ENCODE data around the gene KLK12.
"Not testable (repeated sequence)": the region's sequence is repeated elsewhere in the genome, so short reads cannot be mapped to it uniquely, and the experiment has no call there.

The KLK12 gene

GRCh38 chr19:51015691-51016267, 19.0 kb downstream of the KLK12 start:
- DNase-seq (ENCODE audit: low read depth): no peak

DNA sequence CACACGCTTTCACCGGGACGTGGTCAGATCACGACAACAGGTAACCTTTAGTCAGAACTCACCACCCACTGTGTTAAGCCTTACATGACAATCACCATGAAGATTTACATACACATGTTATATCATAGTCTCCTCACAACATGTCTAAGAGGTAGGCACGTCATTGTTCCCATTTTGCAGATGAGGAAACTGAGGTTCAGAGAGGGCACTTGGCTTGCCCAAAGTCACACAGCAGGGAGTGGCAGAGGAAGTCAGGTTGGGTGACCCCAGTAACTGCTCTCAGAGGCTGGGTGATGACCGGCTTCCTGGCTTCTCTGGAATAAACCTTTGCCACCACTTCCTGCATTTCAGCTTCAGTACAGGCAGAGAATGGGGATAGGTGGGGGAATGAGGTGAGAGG, 20.6 kb downstream of the KLK12 start:
- DNase-seq (ENCODE audit: low read depth): no peak

- DNase-seq (ENCODE audit: low read depth): no peak
Observed at GRCh38 chr19:51012661-51013190, 22.1 kb downstream of the KLK12 start.

GRCh38 chr19:51010066-51010795, 24.6 kb downstream of the KLK12 start:
- DNase-seq (ENCODE audit: low read depth): no peak

GRCh38 chr19:51009061-51009891, 25.5 kb downstream of the KLK12 start:
- no peak for DNase-seq (ENCODE audit: low read depth)

DNA sequence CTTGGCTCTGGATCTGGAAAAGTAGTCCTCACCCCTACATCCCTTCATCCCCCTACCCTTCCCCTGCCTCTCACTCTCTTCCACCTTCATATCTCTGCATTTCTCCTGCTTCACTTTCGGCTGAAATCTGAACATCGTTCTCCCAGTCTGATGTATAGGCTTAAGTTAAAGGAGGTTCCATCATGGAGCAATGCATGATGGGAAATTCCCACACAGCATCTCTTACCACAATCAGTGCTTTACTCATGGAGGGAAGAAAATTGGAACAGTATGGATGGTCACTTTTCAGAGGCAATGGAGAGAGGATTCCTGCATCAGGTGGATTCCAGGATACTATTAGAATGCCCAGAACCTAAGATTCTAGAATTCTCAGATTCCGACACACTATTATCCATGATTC, 27.3 kb downstream of the KLK12 start:
- DNase-seq (ENCODE audit: low read depth): no peak

- DNase-seq (ENCODE audit: low read depth): no peak
Observed at GRCh38 chr19:51006406-51006805, 28.4 kb downstream of the KLK12 start.

DNA sequence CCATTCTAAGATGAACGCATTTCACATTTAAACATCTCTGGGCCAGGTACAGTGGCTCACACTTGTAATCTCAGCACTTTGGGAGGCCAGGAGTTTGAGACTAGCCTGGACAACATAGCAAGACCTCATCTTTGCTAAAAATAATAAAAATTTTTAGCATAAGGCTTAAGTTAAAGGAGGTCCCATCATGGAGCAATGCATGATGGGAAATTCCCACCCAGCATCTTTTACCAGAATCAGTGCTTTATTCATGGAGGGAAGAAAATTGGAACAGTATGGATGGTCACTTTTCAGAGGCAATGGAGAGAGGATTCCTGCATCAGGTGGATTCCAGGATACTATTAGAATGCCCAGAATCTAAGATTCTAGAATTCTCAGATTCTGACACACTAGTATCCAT, 29.6 kb downstream of the KLK12 start:
- no peak for DNase-seq (ENCODE audit: low read depth)

DNA sequence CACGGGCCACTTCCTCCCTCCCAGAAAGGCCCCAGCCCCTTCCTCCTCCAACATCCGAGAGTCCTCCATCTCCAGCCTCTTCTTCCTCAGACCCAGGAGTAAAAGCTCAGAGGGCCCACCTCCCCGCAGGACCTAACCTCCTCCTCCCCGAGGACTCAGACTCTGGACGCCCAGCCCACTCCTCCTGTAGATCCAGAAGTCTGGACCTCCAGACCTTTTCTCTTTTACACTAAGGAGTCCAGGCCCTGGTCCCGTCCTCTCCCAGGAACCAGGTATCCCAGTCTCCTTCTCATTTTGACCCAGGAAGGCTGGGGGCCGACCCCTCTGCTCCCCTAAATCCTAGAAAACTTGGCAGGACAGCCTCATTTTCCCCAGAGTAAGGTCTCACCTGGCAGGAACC, 31.5 kb downstream of the KLK12 start:
- no peak for DNase-seq (ENCODE audit: low read depth)

DNA sequence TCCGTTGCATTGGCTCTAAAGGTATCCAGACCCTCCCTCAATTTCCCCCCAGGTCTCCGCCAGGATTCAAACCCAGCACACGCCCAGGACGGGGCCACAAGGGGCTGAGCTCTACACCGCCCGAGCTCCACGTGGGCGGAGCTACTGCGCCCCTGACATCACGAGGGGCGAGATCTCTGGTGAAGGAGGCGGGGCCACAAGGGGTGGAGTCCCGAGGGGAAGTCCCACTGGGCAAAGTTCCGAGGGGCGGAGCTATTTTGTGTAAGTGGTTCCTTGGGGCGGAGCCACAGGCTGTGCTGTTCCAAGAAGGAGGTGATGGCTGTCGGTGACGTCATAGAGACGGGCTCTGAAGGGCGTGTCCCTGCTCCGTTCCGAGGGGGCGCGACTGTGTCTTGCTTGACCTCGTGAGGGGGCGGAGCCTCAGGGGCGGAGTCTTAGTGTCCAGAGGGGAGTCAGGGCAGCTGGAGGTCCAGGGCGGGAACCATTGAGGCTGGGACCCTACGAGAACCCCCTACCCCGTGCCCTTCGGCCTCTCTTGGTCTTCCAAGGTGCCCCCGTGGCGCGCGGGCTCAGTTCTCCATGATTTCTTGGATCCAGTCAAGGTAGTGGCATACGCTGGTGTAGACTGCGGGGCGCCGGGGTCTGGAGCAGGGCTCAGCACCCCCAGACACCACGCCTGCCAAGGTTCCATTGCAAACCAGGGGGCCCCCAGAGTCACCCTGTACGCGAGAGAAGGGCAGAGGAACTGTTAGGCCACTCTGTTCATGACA, 32.1 kb downstream of the KLK12 start:
- no peak for DNase-seq (ENCODE audit: low read depth)

- no peak for DNase-seq (ENCODE audit: low read depth)
Observed at GRCh38 chr19:51002089-51002532, 32.7 kb downstream of the KLK12 start.

DNA sequence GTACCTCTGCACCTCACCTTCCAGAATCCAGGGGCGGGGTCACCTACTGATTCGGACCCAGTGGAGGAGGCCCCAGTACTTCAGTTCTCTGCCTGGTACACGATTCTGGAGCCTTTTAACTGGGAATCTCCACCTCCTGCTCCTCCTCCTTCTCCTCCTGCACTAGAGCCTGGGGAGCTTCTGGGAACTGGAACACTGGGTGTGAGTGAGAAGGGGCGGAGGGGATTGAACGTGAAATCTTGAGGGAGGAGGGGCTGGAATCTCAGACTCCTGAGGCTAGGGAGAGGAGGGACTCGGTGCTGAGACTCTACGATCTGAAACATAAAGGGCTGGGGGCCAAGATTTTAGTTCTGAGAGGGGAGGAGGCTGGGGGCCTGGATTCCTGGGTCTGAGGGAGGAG, 33.3 kb downstream of the KLK12 start, which contains the start of gene KLK8:
KLK8 (minus strand) TSS at position 90 of the 400 bp plus-strand sequence. CDS start 437 bp downstream, outside the sequence.
- DNase-seq (ENCODE audit: low read depth): no peak

DNA sequence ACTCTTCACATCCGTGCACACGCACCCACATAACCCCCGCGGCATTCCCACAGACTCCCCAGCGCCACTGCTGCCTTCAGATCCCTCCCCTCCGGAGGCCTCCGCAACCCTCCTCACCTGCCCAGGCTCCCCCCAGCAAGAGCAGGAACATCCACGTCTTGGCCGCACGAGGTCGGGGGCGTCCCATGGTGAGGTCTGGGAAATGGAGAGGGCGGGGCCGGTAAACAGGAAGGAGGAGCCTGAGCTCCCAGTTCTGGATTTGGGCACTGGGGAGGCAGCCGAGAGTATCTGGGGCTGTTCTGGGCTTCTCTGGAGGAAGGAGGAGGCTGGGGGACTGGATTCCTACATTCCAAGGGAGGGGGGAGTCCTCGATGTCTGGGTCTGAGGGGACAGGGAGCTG, 33.8 kb downstream of the KLK12 start:
- no peak for DNase-seq (ENCODE audit: low read depth)

GRCh38 chr19:51000426-51000825, 34.4 kb downstream of the KLK12 start:
- DNase-seq (ENCODE audit: low read depth): no peak

DNA sequence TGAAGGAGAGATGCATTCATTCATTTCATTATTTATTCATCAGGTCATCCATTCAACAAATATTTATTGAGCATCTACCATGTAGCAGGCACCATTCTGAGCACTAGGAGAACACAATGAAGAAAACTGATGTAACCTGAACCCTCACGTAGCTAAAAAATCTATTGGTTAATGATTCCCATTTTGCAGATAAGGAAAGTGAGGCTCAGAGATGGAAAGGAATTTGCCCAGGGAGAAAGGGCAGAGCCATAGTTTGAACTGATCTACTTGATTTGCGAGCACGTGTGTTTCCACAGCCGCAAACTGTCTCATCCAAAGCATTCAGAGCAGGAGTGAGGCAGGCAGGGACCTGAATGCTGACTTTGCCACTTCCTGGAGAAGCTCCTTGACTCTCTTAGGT, 36.1 kb downstream of the KLK12 start:
- DNase-seq (ENCODE audit: low read depth): no peak

DNA sequence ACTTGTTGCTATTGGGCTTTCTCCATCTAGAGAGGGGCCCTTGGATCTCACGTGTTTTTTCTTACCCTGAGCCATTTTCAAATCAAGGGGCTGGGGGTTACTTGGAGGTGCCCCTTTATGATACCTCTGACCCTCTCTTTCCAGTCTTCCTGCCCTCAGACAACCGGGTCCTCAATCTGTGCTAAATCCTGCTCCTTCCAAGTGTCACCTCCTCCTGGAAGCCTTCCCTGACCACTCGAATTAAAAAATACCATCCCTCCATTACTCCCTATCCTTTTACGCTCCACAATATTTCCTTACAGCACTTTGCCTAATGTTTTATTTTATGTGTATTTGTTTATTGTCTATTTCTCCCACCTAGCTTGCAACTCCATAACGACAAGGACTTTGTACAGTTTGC, 36.7 kb downstream of the KLK12 start:
- DNase-seq (ENCODE audit: low read depth): no peak

- DNase-seq (ENCODE audit: low read depth): no peak
Observed at GRCh38 chr19:50994129-50994528, 40.7 kb downstream of the KLK12 start.

- no peak for DNase-seq (ENCODE audit: low read depth)
Observed at GRCh38 chr19:50992666-50993035, 42.2 kb downstream of the KLK12 start.

DNA sequence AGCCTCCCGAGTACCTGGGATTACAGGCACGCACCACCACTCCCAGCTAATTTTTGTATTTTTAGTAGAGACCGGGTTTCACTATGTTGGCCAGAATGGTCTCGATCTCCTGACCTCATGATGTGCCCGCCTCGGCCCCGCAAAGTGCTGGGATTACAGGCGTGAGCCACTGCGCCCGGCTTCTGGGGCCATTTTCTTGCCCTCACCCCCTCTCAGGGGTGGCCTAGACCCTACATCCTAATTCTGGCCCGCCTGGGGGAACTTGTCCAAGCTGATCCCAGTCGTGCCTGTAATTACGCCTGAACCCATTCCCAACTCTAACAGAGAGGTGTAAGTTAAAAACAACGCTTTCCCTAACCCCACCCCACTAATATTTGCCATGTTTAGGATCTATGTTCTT, 50.4 kb downstream of the KLK12 start:
- DNase-seq (ENCODE audit: low read depth): not testable (repeated sequence)

DNA sequence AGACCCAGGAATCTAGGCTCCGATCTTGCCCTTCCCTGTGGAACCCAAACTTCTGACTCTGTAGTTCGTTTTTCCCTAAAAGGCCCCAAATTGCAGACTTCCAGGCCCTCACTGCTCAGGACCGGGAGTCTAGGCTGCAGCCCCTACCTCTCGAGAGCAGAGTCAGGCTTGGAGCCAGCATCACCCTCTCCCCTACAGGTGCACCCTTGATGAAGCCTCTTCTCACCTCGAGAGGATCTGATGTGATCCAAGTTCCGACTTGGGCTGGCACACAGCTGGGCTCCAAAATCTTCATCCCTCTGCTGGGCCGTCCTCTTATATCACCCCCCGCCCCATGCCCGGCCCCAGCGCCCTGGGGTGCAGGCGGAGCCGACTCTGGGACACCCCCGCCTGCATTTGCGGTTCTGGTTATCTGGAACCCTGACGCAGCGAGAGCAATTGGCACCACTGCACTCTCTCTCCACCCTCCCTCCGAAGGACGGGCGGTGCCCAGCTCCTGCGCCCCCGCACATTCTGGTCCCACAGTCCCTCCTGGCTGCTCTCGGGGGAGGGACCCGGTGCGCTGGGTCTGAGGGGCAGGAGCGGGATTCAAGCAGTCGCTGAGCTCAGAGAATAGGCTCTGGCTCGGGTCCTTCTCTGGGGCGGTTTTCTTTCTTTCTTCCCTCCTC, 51.0 kb downstream of the KLK12 start, which contains the start of gene KLK7:
KLK7 (minus strand) TSS at position 293 of the 668 bp plus-strand sequence. CDS start 1,518 bp downstream, outside the sequence.
- no peak for DNase-seq (ENCODE audit: low read depth)

DNA sequence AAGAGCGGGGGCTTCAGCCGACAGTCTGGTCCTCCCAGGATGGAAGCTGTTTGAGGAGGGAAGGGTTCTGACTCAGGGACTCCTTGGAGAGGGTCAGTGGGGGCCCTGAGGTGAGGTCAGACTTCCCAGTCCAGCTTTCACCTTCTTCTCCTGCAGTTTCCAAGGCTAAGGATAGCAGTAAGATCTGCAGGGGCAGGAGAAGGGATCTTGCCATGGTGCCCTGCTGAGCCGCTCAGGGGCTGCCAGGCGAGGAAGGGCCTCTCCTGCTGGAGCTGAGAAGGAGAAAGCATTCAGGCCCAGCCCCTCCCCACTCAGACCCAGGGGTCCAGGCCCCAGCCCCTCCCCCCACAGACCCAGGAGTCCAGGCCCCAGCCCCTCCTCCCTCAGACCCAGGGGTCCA, 52.6 kb downstream of the KLK12 start:
- no peak for DNase-seq (ENCODE audit: low read depth)
